IPS-11a (cell line): Measurements from ENCODE around the gene LYPD6B.
"Not testable (repeated sequence)": the region's sequence is repeated elsewhere in the genome, so short reads cannot be mapped to it uniquely, and the experiment has no call there.

Source experiments
- H3K4me3 ChIP-seq: one replicate; pipeline ENCODE4 v1.5.1; 2013; ENCODE audit warnings: low read depth, low read length, control low read depth

The LYPD6B gene

GRCh38 chr2:149187057-149187456, 148.6 kb downstream of the LYPD6B start:
- H3K4me3 ChIP-seq: no peak overlapping the region

GRCh38 chr2:149188291-149188690, 149.8 kb downstream of the LYPD6B start:
- H3K4me3 ChIP-seq: no peak overlapping the region

- H3K4me3 ChIP-seq: no peak overlapping the region
Measured at GRCh38 chr2:149189769-149190168, 151.3 kb downstream of the LYPD6B start.

DNA sequence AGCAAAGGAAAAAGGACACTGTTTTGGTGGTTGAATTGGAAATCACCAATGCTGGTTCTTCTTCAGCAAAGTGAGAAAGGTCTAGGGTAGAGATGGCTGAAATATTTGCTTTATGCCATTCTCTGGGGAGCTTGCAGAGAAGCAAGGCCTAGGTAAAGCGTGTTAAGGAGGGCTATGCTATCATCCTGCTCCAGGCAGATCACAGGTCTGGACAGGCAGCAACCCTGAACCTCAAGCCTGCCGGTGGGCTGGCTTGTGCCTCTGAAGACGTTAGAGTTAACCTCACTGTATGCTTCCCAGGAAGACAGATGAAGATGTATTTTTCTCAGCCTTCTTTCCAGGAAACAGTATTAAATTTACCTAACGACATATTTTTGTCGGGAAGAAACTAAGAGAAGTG, 153.4 kb downstream of the LYPD6B start:
- no peak overlapping the region for H3K4me3 ChIP-seq

DNA sequence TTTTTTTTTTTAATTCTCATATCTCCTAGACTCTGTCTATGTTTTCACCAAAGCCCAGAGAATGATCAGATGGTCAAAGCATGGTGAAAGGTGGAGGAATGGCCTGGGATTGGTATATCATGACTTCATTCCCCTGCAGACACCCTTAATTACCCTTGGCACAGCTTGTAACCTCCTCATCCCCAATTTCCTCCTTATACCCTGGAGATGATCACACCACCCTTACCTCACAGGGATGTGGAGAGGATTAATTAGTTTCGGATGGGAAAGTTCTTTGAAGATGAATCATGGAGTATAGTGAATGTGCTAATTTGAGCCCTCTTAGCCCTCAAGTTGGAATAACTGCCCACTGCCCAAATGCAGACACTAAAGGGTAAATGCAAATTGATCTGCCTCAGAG, 153.9 kb downstream of the LYPD6B start:
- no peak overlapping the region for H3K4me3 ChIP-seq

DNA sequence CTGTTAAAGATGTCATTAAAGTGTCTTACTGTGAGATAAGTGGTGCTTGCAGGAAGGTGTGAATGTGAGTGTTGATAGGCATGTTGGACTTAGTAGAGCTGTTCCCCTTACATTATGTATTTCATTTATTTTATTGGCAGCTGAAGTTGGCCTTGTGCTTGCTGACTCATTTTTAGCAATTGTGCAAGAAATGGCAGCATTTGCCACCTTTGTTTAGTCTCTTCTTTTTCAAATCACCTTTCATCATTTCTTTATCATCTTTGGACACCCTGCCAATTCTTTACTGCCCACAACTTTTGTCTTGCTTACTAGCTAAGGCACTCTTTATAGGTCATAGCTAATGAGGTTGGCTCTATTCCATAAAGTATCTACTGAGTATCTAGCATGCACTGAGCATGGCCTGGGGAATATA, 161.6 kb downstream of the LYPD6B start:
- no peak overlapping the region for H3K4me3 ChIP-seq

DNA sequence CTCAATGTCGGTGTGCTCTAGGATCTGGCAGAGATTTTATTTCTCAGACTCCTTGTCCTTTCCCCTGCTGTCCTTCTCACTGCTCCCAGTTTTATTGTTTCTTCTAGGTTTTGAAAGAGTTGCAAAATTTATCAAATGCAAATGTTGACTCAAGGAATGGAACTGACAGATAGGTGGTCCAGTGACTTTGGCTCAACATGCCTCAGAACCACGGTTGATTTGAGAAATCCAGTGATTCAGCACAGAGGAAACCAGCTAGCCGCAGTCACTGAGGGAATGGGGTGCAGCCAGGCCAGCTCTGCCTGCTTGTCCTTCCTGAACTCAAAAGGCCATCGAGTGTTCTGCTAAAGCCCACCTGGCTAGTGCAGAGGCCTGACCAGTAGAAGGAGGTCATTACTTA, 166.2 kb downstream of the LYPD6B start:
- no peak overlapping the region for H3K4me3 ChIP-seq

GRCh38 chr2:149205143-149205542, 166.6 kb downstream of the LYPD6B start:
- H3K4me3 ChIP-seq: no peak overlapping the region

- no peak overlapping the region for H3K4me3 ChIP-seq
Measured at GRCh38 chr2:149213764-149214493, 175.4 kb downstream of the LYPD6B start.

DNA sequence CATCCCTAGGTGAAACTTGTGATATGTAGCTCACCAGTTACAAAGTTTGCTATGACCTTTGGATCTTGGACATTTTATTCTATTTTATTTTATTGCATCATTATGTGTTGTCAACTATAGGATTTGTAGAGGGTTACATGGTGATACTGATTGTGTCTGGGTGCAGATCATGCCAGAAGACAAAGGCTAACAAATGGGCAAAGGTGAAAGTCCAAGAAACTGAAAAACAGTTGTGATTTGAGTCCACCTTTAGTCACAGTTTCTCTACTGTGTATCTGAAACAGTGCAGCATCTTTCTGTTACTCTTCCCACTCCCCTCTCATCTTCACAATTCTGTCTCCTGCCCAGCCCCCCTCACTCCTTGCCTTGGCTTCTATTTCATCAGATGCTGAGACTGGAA, 180.0 kb downstream of the LYPD6B start:
- H3K4me3 ChIP-seq: no peak overlapping the region

DNA sequence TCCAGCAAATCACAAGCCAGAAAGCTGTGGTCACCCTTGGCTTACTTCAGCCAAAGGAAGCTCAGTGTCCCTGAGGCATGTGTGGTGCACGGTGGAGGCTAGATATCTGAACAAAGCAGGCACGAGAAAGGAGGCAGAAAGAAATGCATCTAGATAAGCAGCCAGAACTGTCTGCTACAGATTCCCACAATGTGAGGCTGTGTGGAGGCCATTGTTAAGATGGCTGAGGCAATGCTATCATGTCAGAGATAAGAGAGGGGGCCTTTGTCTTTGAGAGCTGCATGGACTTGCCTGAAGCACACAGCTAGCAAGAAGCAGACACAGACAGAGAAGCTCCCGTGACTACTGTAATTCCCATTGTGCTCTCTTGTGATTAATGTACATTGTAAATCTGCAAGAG, 181.4 kb downstream of the LYPD6B start:
- no peak overlapping the region for H3K4me3 ChIP-seq

GRCh38 chr2:149221002-149221401, 182.5 kb downstream of the LYPD6B start:
- H3K4me3 ChIP-seq: no peak overlapping the region

DNA sequence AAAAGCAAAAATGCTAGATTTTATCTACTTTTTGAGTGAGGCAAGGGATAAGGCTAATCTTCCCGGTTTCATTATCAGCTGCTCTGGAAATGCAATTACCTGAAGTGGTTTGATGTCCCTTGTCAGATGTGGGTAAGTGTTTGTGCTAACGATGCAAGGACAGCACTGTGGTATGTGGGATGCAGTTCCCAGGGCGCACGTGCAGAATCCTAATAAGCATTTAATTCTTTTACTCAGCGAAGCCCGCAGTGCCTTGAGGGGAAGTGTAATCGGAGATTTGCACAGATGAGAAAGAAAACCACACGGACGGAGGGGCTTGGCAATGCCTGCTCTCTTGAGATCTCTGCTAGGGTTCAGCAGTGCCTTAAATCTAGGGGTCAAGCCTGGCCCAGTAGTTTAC, 183.4 kb downstream of the LYPD6B start:
- H3K4me3 ChIP-seq: no peak overlapping the region

- no peak overlapping the region for H3K4me3 ChIP-seq
Measured at GRCh38 chr2:149223472-149224095, 185.1 kb downstream of the LYPD6B start.

DNA sequence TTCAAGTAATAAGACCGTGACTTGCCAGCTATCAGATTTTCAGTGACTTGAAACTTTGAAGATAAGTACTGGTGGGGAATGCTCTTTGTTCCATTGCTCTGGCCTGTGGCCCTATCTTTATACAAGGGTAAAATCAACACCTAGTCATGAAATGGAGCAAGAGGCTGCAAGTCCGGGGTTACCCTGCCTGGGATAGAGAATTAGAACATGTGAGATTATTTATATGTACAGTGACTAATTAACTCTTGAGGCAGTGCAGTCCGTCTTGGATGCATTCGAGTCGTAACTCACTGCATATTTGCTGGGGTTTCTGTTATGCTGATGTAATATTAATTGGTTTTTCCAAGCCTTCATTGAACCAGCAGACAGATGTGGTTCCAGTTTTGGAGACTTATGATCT, 186.0 kb downstream of the LYPD6B start:
- no peak overlapping the region for H3K4me3 ChIP-seq

- no peak overlapping the region for H3K4me3 ChIP-seq
Measured at GRCh38 chr2:149225446-149225845, 186.9 kb downstream of the LYPD6B start.

GRCh38 chr2:149226790-149227189, 188.3 kb downstream of the LYPD6B start:
- H3K4me3 ChIP-seq: no peak overlapping the region

GRCh38 chr2:149235816-149236375, 197.4 kb downstream of the LYPD6B start:
- no peak overlapping the region for H3K4me3 ChIP-seq

GRCh38 chr2:149236410-149236809, 197.9 kb downstream of the LYPD6B start:
- H3K4me3 ChIP-seq: no peak overlapping the region

DNA sequence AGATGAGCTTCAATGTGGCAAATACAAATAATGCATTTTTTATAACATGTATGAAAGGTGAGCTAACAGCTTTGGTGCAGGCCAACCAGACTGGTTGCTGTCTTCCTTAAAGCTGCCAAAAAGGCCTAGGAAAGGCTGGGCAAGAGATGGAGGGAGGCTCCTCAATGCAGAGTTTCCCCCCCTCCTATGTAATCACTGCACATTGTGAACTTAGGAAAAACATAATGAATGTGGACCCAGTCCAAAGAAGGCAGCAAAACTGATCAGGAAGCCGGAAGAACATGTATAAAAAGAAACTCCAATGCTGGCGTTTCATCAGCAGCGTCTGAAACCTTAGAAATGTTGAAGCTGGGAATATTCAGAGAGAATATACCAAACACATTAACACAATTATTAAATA, 207.7 kb downstream of the LYPD6B start:
- no peak overlapping the region for H3K4me3 ChIP-seq

- not testable (repeated sequence) for H3K4me3 ChIP-seq
Measured at GRCh38 chr2:149251436-149251835, 212.9 kb downstream of the LYPD6B start.

- H3K4me3 ChIP-seq: not testable (repeated sequence)
Measured at GRCh38 chr2:149256877-149257276, 218.4 kb downstream of the LYPD6B start.
